Common myeloid progenitor, CD34-positive (primary cell): ENCODE results near the gene TRIM71.
A peak's percentile ranks its signal among the peaks of the same experiment; 100 is the strongest.
"Not testable (repeated sequence)": the region's sequence is repeated elsewhere in the genome, so short reads cannot be mapped to it uniquely, and the experiment has no call there.

Experiments used
- CTCF ChIA-PET: fragments of 350-600 bp; sonication (Branson Sonifier 250); formaldehyde crosslinking; loops from one replicate; lab custom pipeline; 2021; ENCODE audit warnings: antibody characterized with exemption; lab: Charles Lee
- POLR2A ChIA-PET: fragments of 350-600 bp; sonication (Branson Sonifier 250); formaldehyde crosslinking; loops from one replicate; lab custom pipeline; 2021; ENCODE audit warnings: antibody characterized with exemption; lab: Charles Lee
- DNase-seq, 3 donors: peaks; one replicate each; pipeline versions ENCODE4 v3.0.0 to v3.0.0-alpha.2; 2013
- H3K27ac ChIP-seq, 2 experiments: 1 replicate in 1 of 2; 2 replicates in 1 of 2; pipeline ENCODE4 v1.7.0; 2013; ENCODE audit warnings: inconsistent platforms in 2 of 2, low read length in 2 of 2, mild to moderate bottlenecking in 2 of 2, low read depth in 1 of 2, moderate library complexity in 1 of 2; ENCODE audit not compliant: severe bottlenecking in 2 of 2, insufficient read depth in 1 of 2, poor library complexity in 1 of 2
- H3K27me3 ChIP-seq, 5 experiments: replicated peaks in 2 of 5; 1 replicate in 3 of 5; 2 replicates in 2 of 5; pipeline versions ENCODE4 v1.6.1 to v1.7.0; 2013; ENCODE audit warnings: low read length in 4 of 5, mild to moderate bottlenecking in 2 of 5, moderate library complexity in 2 of 5, inconsistent platforms in 1 of 5; ENCODE audit not compliant: insufficient read depth in 5 of 5, control insufficient read depth in 4 of 5
- H3K36me3 ChIP-seq, 4 experiments: 1 replicate in 2 of 4; 2 replicates in 2 of 4; pipeline versions ENCODE4 v1.6.1 to v1.7.0; 2013; ENCODE audit warnings: low read length in 3 of 4, control low read depth in 1 of 4, mild to moderate bottlenecking in 1 of 4; ENCODE audit not compliant: control insufficient read depth in 4 of 4, insufficient read depth in 4 of 4
- H3K4me1 ChIP-seq, 4 experiments: 1 replicate in 3 of 4; 2 replicates in 1 of 4; pipeline versions ENCODE4 v1.6.1 to v1.7.1; 2013; ENCODE audit warnings: low read length in 3 of 4, mild to moderate bottlenecking in 3 of 4, control low read depth in 1 of 4, inconsistent platforms in 1 of 4, moderate library complexity in 1 of 4; ENCODE audit not compliant: control insufficient read depth in 4 of 4, insufficient read depth in 4 of 4; ENCODE audit errors: control extremely low read depth in 1 of 4
- H3K4me3 ChIP-seq, 7 experiments: 1 replicate in 4 of 7; 2 replicates in 3 of 7; pipeline versions ENCODE4 v1.5.1 to v1.7.0; 2013; ENCODE audit warnings: mild to moderate bottlenecking in 7 of 7, low read length in 6 of 7, moderate library complexity in 6 of 7, inconsistent platforms in 2 of 7, low read depth in 2 of 7, control low read depth in 1 of 7; ENCODE audit not compliant: insufficient read depth in 4 of 7, control insufficient read depth in 1 of 7; ENCODE audit errors: extremely low read depth in 1 of 7
- H3K9me3 ChIP-seq, 5 experiments: 1 replicate in 4 of 5; 2 replicates in 1 of 5; pipeline versions ENCODE4 v1.6.1 to v1.7.1; 2013; ENCODE audit warnings: low read length in 4 of 5, mild to moderate bottlenecking in 2 of 5, inconsistent platforms in 1 of 5, low read depth in 1 of 5, moderate library complexity in 1 of 5; ENCODE audit not compliant: control insufficient read depth in 4 of 5, insufficient read depth in 2 of 5; ENCODE audit errors: control extremely low read depth in 1 of 5
- WGBS: methylation state at CpG from one replicate; pipeline ENCODE4 v1.1.5; 2013; ENCODE audit not compliant: insufficient coverage; 5-methylcytosine and 5-hydroxymethylcytosine counted together

TRIM71 gene

DNA sequence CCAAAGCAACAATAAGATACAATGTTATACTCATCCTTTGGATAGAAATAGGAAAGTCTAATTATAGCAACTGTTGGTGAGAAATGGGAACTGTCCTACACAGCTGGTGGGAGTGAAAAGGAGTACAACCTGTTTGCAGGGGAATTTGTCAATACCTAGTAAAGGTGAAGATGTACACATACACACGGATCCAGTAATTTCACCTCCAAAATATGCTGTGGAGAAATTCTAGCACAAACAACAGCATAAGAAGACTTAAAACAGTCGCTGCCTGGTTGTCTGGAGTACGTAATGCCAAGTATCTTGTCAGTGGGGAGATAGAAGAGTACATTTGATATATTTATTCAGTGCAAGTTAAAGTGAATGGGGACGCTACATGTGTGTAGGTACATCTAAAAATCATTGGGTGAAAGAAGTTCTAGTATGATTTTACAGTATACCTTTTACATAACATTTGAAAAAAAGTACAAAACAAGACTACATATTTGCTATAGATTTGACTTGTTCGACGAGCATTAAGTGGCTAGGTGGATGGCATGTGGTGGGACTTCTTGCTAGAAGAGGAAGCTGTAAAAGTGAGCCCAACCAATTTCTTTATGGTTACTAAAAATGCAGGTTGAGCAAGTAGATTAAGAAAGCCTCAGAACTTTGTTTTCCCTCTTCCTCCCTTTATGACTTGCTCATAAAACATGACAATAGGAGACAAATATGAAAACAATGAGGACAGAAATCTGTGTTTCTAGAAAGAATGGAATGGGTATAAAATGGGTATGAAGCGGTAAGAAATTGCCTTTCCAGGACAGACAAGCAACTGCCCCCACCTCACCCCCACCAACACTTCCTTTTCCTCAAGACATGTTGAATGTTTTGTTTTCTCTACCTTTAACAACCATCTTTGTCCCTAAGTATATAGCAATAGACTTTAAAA lies 83.5 kb downstream of the TRIM71 start:
- Histone ChIP-seq H3K4me1 (peaks cover 0 to 14% (median 5%) of the 10 kb centered on the region in 4 experiments), H3K36me3 (peaks cover 0 to 23% (median 0%) of the 10 kb centered on the region in 4 experiments), H3K4me3 (no peak overlapping the region), H3K27ac (no peak overlapping the region), H3K27me3 (no peaks in the 10 kb centered on the region), H3K9me3 (no peaks in the 10 kb centered on the region)
- CTCF ChIA-PET: interaction anchor here (0.5 to 2.3 kb wide), 6 partner anchors 17 to 1362 kb away, joined by 3 to 6 read pairs (median 4); no protein-coding TSS in a partner anchor
- WGBS: no CpG with 5 or more reads among the region's 7 CpGs
- POLR2A ChIA-PET: no interaction called here
- peak in 2 of 3 donors; percentile 55 to 66 for DNase-seq

DNA sequence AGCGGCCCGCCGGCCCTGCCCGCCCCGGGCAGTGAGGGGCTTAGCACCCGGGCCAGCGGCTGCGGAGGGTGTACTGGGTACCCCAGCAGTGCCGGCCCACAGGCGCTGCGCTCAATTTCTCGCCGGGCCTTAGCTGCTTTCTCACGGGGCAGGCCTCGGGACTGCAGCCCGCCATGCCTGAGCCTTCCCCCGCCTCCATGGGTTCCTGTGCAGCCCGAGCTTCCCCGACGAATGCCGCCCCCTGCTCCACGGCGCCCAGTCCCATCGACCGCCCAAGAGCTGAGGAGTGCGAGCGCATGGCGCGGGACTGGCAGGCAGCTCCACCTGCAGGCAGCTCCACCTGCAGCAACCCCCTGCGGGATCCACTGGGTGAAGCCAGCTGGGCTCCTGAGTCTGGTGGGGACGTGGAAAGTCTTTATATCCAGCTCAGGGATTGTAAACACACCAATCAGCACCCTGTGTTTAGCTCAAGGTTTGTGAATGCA lies 85.1 kb downstream of the TRIM71 start:
- DNase-seq: peak; percentile 40 to 67 (median 56)
- CTCF ChIA-PET: interaction anchor here (0.6 to 2.3 kb wide), 17 partner anchors 9 to 208 kb away, joined by 3 to 8 read pairs (median 3); no protein-coding TSS in a partner anchor
- H3K4me1 ChIP-seq: peaks cover 0 to 14% (median 5%) of the 10 kb centered on the region in 4 experiments
- WGBS: 58% methylated on average over 24 of the region's 31 CpGs
- not testable (repeated sequence) for H3K27me3 ChIP-seq, H3K27ac ChIP-seq, H3K9me3 ChIP-seq
- peak overlapping the region in 3 of 7 experiments; percentile 28 to 66 (median 40) for H3K4me3 ChIP-seq
- POLR2A ChIA-PET: interaction anchor here (0.7 kb wide), 1 partner anchor 122 kb away, joined by 8 read pairs; no protein-coding TSS in a partner anchor
- H3K36me3 ChIP-seq: peaks cover 0 to 17% (median 0%) of the 10 kb centered on the region in 4 experiments

DNA sequence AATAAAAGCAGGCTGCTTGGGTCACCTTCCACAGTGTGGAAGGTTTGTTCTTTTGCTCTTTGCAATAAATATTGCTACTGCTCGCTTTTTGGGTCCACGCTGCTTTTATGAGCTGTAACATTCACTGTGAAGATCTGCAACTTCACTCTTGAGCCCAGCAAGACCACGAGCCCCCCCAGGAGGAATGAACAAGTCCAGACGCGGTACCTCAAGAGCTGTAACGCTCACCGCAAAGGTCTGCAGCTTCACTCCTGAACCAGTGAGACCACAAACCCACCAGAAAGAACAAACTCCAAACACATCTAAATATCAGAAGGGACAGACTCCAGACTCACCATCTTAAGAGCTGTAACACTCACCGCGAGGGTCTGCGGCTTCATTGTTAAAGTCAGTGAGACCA lies 86.2 kb downstream of the TRIM71 start:
- ChIA-PET POLR2A (no interaction called here), CTCF (interaction anchor here (0.9 to 1.8 kb wide), 6 partner anchors 10 to 207 kb away, joined by 3 to 8 read pairs (median 4); no protein-coding TSS in a partner anchor)
- H3K27ac ChIP-seq: no peak overlapping the region
- H3K9me3 ChIP-seq: no peaks in the 10 kb centered on the region
- H3K4me3 ChIP-seq: no peak overlapping the region
- H3K36me3 ChIP-seq: peaks cover 0 to 10% (median 0%) of the 10 kb centered on the region in 4 experiments
- WGBS: 100% methylated on average over 4 of the region's 10 CpGs
- no peaks in the 10 kb centered on the region for H3K27me3 ChIP-seq
- no peak for DNase-seq
- peaks cover 0 to 14% (median 5%) of the 10 kb centered on the region in 4 experiments for H3K4me1 ChIP-seq

DNA sequence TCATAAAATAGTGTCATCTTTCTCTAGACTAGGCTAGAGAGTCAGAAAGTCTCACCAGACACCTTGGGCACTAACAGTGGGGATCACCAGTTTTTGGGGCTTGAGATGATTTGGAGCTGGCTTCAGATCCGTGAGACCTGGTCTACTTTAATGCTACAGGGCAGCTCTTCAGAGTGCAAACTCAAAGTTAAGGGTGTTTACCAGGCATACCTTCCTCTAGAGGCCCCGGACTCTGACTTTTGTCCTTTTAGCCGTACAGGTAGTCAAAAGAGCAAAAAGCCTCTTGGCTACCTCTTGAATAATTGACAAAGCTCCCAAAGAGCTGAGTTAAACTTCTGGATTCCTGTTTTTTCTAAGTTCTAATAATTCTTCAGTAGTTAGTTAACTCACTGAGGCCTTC lies 92.2 kb downstream of the TRIM71 start:
- 94% methylated on average over 3 of the region's 3 CpGs for WGBS
- CTCF ChIA-PET: interaction anchor here (0.8 to 1.4 kb wide), 2 partner anchors 10 to 13 kb away, joined by 3 to 4 read pairs; no protein-coding TSS in a partner anchor
- Histone ChIP-seq H3K27ac (no peak overlapping the region), H3K27me3 (no peaks in the 10 kb centered on the region), H3K4me1 (no peaks in the 10 kb centered on the region), H3K4me3 (no peak overlapping the region), H3K36me3 (no peaks in the 10 kb centered on the region), H3K9me3 (no peaks in the 10 kb centered on the region)
- POLR2A ChIA-PET: no interaction called here
- DNase-seq: no peak

- Histone ChIP-seq H3K4me3 (no peak overlapping the region), H3K4me1 (no peaks in the 10 kb centered on the region), H3K9me3 (no peaks in the 10 kb centered on the region), H3K27ac (no peak overlapping the region), H3K36me3 (no peaks in the 10 kb centered on the region), H3K27me3 (no peaks in the 10 kb centered on the region)
- CTCF ChIA-PET: no interaction called here
- WGBS: no CpG with 5 or more reads among the region's 2 CpGs
- DNase-seq: no peak
- POLR2A ChIA-PET: no interaction called here
Observed at GRCh38 chr3:32910954-32911353, 93.2 kb downstream of the TRIM71 start.

- Histone ChIP-seq H3K9me3 (peaks cover 0 to 5% (median 3%) of the 10 kb centered on the region in 5 experiments), H3K4me1 (no peaks in the 10 kb centered on the region), H3K4me3 (no peak overlapping the region), H3K27me3 (no peaks in the 10 kb centered on the region), H3K27ac (no peak overlapping the region), H3K36me3 (no peaks in the 10 kb centered on the region)
- WGBS: 100% methylated on average over 1 of the region's 1 CpG
- no peak for DNase-seq
- ChIA-PET POLR2A (no interaction called here), CTCF (no interaction called here)
Observed at GRCh38 chr3:32912046-32912445, 94.2 kb downstream of the TRIM71 start.
